HFF-Myc (cell line): ENCODE results near the gene ANKRD24.

Source experiments
- DNase-seq: peaks from one replicate; pipeline ENCODE4 v3.0.0-alpha.2; 2011; ENCODE audit warnings: low read depth; ENCODE audit errors: extremely low read depth
- H3K4me3 ChIP-seq: replicated peaks from 2 replicates; pipeline ENCODE4 v1.5.1; 2011; ENCODE audit warnings: low read depth, mild to moderate bottlenecking, control low read depth, low read length
- TF ChIP-seq, protein P1 (sequence below): IDR thresholded peaks from 2 replicates; pipeline ENCODE4 v1.5.1; 2012; ENCODE audit warnings: mild to moderate bottlenecking, low read depth, low read length, control low read depth; ENCODE audit errors: missing control alignments

Gene ANKRD24

DNA sequence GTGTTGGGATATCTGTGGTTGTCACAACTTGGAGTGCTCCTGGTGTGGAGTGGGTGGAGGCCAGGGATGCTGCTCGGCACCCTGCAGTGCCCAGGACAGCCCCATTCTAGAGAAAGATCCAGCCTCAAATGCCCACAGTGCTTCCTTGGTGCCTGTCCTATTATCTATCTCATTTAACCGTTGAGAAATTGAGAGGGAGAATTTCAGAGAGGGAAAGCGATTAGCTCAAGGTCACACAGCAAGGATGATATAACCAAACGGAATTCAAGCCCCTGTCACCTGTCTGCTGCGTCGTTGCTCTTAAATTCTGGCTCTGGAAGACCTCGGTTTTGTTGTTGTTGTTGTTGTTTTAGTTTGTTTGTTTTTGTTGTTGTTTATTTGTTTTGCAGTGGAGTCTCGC is 13.5 kb downstream of the ANKRD24 start:
- TF ChIP-seq, protein P1, sequence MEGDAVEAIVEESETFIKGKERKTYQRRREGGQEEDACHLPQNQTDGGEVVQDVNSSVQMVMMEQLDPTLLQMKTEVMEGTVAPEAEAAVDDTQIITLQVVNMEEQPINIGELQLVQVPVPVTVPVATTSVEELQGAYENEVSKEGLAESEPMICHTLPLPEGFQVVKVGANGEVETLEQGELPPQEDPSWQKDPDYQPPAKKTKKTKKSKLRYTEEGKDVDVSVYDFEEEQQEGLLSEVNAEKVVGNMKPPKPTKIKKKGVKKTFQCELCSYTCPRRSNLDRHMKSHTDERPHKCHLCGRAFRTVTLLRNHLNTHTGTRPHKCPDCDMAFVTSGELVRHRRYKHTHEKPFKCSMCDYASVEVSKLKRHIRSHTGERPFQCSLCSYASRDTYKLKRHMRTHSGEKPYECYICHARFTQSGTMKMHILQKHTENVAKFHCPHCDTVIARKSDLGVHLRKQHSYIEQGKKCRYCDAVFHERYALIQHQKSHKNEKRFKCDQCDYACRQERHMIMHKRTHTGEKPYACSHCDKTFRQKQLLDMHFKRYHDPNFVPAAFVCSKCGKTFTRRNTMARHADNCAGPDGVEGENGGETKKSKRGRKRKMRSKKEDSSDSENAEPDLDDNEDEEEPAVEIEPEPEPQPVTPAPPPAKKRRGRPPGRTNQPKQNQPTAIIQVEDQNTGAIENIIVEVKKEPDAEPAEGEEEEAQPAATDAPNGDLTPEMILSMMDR, result no peak
- no peak overlapping the region for H3K4me3 ChIP-seq
- DNase-seq, result no peak

- H3K4me3 ChIP-seq, result no peak overlapping the region
- DNase-seq, result no peak
- TF ChIP-seq, protein P1, result no peak
These were observed 14.2 kb downstream of the ANKRD24 start for GRCh38 chr19:4196587-4197148.

DNA sequence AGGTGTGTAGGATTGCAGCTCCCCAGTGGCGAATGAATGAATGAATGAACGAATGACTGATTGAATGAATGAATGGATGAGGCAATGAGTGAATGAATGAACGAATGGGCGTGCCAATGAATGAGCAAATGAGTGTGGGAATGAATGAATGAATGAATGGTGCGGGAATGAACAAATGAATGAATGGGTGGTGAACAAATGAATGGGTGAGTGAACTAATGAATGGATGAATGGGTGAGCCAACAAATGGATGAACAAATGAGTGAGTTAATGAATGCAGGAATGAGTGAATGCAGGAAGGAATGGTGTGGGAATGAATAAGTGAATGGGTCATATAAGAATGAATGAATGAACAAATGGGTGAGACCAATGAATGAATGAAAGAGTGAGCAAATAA is 14.7 kb downstream of the ANKRD24 start:
- TF ChIP-seq, protein P1, result no peak

GRCh38 chr19:4197625-4198466 is 15.4 kb downstream of the ANKRD24 start:
- no peak overlapping the region for H3K4me3 ChIP-seq
- DNase-seq, result no peak
- TF ChIP-seq, protein P1, result no peak

More for the DNA sequence above, 14.7 kb downstream of the ANKRD24 start:
- no peak overlapping the region for H3K4me3 ChIP-seq
- no peak for DNase-seq

GRCh38 chr19:4198467-4199126 is 16.1 kb downstream of the ANKRD24 start:
- TF ChIP-seq, protein P1, result no peak
- no peak for DNase-seq
- no peak overlapping the region for H3K4me3 ChIP-seq

DNA sequence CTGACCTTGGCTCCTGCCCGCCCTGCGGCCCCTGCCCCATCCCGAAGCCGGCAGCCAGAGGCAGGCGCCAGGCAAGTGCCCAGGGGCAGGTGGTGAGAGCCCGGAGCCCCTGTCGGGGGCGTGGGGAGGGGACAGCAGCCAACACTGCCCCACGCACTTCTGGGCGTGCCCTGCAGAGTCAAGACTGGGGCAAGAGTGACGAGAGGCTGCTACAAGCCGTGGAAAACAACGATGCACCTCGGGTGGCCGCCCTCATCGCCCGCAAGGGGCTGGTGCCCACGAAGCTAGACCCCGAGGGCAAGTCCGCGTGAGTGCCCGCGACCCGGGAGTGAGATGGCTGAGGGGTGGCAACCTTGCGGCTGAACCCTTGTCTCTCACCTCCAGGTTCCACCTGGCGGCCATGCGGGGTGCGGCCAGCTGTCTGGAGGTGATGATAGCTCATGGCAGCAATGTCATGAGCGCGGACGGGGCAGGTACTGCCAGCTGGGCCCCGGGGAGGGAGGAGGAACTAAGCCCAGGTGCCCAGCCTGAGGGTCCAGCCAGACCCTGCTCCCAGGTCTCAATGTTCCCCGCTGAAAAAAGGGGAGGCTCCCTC is 17.3 kb downstream of the ANKRD24 start:
- no peak for DNase-seq
- no peak overlapping the region for H3K4me3 ChIP-seq
- TF ChIP-seq, protein P1, result no peak
